T-helper 1 cell treated with Interleukin-12 subunit alpha and Interleukin-12 subunit beta and Interleukin-4 antibody, amounts not matched to agents 30 ng/mL and 1 ng/mL, for 36 hours (primary cell): Measurements from ENCODE around the gene ZNF226. TPM values are rescaled to one million over a fixed set of nuclear protein-coding genes. Genes with fewer than 3 reads are reported as not detected.
"Not testable (repeated sequence)": the region's sequence is repeated elsewhere in the genome, so short reads cannot be mapped to it uniquely, and the experiment has no call there.

Experiments
- intact Hi-C: fragments of 100-400 bp; cut with micrococcal nuclease; formaldehyde crosslinking; loops from one replicate; pipeline ENCODE4 v1.15.1; 2024
- total RNA-seq: library from RNA; stranded (reverse); gene quantifications from 2 replicates; pipeline ENCODE4 v1.2.3, GENCODE V29; 2022

Gene ZNF226
- total RNA-seq, 1 donor from 2014 or later: 20.0 TPM

DNA sequence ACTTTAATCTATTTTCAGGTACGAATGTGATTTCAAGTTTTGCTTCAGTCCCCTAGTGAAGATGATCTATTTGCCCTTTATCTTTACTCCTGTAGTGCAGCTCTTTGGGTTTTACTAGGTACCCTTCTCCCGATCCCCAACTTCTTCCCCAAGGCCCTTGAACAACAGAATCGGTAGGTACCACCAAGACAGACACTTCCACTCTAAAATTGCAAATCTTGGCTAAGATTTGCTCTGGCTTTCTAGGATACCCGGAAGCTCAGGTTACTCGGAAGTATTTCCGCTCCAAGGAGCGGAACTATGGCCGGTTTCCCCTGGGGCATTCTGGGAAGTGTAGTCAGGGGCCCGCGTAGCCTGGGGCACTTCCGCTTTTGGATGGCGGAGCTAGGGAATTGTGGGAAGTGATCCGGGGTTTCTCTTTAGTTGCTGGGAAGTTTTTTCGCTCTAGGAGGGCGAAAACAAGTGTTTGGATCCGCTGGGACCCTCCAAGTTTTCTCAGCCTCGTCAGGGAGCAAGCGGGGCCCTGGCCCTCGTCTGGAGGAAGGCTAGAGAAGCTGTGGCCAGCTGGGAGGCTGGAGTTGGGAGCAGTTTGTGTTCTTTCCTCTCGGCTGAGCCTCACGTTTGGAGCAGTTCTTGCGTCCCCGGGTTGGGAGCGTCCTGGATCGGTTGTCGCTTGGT, 42.4 kb downstream of the ZNF226 start:
- intact Hi-C loops: loop anchor here (1.0 to 2.0 kb wide), 6 partner anchors 42 to 293 kb away; partner anchors contain the start of genes ZNF180, ZNF222, ZNF224 and ZNF226

DNA sequence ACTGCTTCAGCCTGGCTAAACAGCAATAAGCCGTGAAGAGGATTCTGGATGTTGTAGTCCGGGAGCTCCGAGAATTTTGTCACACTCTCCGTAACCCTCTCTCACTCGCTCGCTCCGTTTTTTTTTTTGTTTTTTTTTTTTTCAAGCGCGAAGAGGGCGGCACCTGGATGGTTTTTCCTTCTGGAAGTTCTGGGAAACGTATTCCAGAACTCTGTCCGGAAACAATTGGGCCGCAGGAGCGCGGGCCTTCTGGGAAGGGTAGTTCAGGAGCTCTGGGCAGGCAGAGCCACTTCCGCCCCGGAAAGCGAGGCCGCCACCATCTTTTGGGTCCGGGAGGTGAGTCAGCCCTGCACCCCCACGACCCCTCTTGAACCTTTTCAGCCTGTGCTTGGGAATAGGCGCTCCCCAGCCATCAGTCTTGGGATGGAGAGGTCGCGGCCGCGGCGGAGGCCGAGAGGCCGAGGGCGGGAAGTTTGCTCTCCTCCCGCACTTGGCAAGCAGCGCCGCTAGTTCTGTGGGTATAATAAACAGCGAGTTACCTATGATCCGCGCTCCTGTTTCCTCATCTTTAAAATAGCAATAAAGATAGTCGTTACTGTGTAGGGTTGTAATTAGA, 47.5 kb downstream of the ZNF226 start, which contains the start of gene ZNF227:
Gene ZNF227, plus strand, starts transcription at position 283 of the 616 bp plus-strand sequence. CDS start 5,261 bp downstream, outside the sequence.
- intact Hi-C loops: loop anchor here (1.0 to 10.0 kb wide), 11 partner anchors 47 to 388 kb away; partner anchors contain the start of genes ZNF155, ZNF180, ZNF221 and ZNF225

DNA sequence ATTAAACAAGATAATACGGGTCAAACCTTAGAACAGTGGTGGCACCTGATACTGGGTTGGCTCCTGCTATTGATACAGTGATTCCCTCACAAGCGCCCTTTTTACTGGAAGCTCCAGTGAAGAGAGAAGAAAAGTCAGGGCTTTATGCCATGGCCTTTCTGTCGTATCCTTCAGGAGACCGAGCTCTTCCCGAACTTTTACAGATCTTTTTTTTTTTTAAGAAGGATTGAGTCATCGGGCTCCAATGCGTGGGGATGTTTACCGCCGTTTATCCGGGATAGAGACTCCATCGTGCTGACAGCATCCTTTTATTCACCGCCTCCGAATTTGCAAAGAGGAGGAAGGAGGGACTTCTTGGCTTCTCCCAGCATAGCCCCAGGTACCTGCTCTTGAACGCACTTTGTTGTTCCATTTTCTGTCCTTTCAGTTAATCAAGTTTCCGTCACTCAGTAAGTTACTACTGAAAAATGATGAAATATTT, 48.0 kb downstream of the ZNF226 start:
- intact Hi-C loops: loop anchor here (1.0 to 10.0 kb wide), 11 partner anchors 48 to 388 kb away; partner anchors contain the start of genes ZNF155, ZNF180, ZNF221 and ZNF225

- intact Hi-C loops: loop anchor here (10.0 kb wide), 1 partner anchor 395 kb away; the partner anchor contains the start of gene ZNF283
These were observed 55.0 kb downstream of the ZNF226 start for GRCh38 chr19:44219926-44220325.

DNA sequence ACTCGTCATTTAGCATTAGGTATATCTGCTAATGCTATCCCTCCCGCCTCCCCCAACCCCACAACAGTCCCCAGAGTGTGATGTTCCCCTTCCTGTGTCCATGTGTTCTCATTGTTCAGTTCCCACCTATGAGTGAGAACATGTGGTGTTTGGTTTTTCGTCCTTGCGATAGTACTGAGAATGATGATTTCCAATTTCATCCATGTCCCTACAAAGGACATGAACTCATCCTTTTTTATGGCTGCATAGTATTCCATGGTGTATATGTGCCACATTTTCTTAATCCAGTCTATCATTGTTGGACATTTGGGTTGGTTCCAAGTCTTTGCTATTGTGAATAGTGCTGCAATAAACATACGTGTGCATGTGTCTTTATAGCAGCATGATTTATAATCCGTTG, 55.9 kb downstream of the ZNF226 start:
- intact Hi-C loops: not testable (repeated sequence)

DNA sequence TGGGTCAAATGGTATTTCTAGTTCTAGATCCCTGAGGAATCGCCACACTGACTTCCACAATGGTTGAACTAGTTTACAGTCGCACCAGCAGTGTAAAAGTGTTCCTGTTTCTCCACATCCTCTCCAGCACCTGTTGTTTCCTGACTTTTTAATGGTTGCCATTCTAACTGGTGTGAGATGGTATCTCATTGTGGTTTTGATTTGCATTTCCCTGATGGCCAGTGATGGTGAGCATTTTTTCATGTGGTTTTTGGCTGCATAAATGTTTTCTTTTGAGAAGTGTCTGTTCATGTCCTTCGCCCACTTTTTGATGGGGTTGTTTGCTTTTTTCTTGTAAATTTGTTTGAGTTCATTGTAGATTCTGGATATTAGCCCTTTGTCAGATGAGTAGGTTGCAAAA, 56.4 kb downstream of the ZNF226 start:
- intact Hi-C loops: not testable (repeated sequence)

Other genes with a start within 250 kb of the ZNF226 start
- gene ZNF45, start 229.8 kb upstream of the ZNF226 start, total RNA-seq: 17.9 and 19.9 TPM in 2 replicates
- gene ZNF221, start 213.9 kb upstream of the ZNF226 start, total RNA-seq: 0.61 and 0.76 TPM in 2 replicates
- 5.8 and 7.8 TPM in 2 replicates for gene ZNF155, start 180.9 kb upstream of the ZNF226 start, total RNA-seq
- gene ZNF230, start 162.1 kb upstream of the ZNF226 start, total RNA-seq: 5.6 and 6.2 TPM in 2 replicates
- 2.2 and 3.7 TPM in 2 replicates for gene ZNF222, start 139.7 kb upstream of the ZNF226 start, total RNA-seq
- gene ZNF223, start 113.1 kb upstream of the ZNF226 start, total RNA-seq: not detected in 2 replicates
- 2.0 and 2.2 TPM in 2 replicates for gene ZNF284, start 92.9 kb upstream of the ZNF226 start, total RNA-seq
- gene ZNF224, start 70.7 kb upstream of the ZNF226 start, total RNA-seq: 34.9 and 36.2 TPM in 2 replicates
- gene ZNF225, start 51.7 kb upstream of the ZNF226 start, total RNA-seq: 4.6 and 5.2 TPM in 2 replicates
- gene ZNF234, start 23.5 kb upstream of the ZNF226 start, total RNA-seq: 11.7 and 13.2 TPM in 2 replicates
- 30.3 and 30.4 TPM in 2 replicates for gene ZNF227, start 47.4 kb downstream of the ZNF226 start, total RNA-seq
- 0.37 and 0.59 TPM in 2 replicates for gene ZNF233, start 94.8 kb downstream of the ZNF226 start, total RNA-seq
- 5.8 and 6.5 TPM in 2 replicates for gene ZNF235, start 139.9 kb downstream of the ZNF226 start, total RNA-seq
- gene ZNF112, start 191.6 kb downstream of the ZNF226 start, total RNA-seq: not detected in 2 replicates
- 0.05 TPM in 1 of 2 replicates, not detected in the other for gene ZNF285, start 236.5 kb downstream of the ZNF226 start, total RNA-seq